Lower leg skin (tissue), 4 donors: ENCODE measurements around the gene DIPK2A. TPM values are rescaled to one million over a fixed set of nuclear protein-coding genes. Genes with fewer than 3 reads are reported as not detected.

Experiments
- DNase-seq, 2 donors: peaks; one replicate each; pipeline ENCODE4 v3.0.0-alpha.2; 2019; ENCODE audit warnings: low spot score in 2 of 2
- H3K4me3 ChIP-seq: fragments of 200-600 bp; sonication (generic); 2 replicates; pipeline ENCODE4 v1.5.1; 2017; ENCODE audit warnings: mild to moderate bottlenecking, low read depth; ENCODE audit not compliant: poor library complexity, severe bottlenecking
- CTCF ChIP-seq, 3 donors: fragments of 450-650 bp; IDR thresholded peaks; one replicate each; pipeline ENCODE4 v1.5.1; 2016; ENCODE audit warnings: antibody characterized with exemption in 3 of 3, mild to moderate bottlenecking in 3 of 3, moderate library complexity in 2 of 3
- POLR2A ChIP-seq, 2 donors: fragments of 450-650 bp; IDR thresholded peaks; one replicate each; pipeline ENCODE4 v1.6.1; 2016 to 2017; ENCODE audit warnings: antibody characterized with exemption in 2 of 2, mild to moderate bottlenecking in 1 of 2, moderate library complexity in 1 of 2
- WGBS, 2 donors: methylation state at CpG; one replicate each; pipeline ENCODE4 v1.1.5; 2018; 5-methylcytosine and 5-hydroxymethylcytosine counted together
- intact Hi-C: fragments of 100-400 bp; cut with DNase I; formaldehyde crosslinking; loops from one replicate; pipeline ENCODE4 v1.15.0; 2023; ENCODE audit warnings: low total_unique reads
- total RNA-seq, 4 donors: library from RNA; depleted of rRNA; stranded (reverse); fragments of >200 nt; gene quantifications; one replicate each; pipeline ENCODE4 v1.1.0, GENCODE V29; 2016

DIPK2A gene
- total RNA-seq, 4 donors from 2014 or later = 37.3 to 55.5 (median 42.6) TPM

DNA sequence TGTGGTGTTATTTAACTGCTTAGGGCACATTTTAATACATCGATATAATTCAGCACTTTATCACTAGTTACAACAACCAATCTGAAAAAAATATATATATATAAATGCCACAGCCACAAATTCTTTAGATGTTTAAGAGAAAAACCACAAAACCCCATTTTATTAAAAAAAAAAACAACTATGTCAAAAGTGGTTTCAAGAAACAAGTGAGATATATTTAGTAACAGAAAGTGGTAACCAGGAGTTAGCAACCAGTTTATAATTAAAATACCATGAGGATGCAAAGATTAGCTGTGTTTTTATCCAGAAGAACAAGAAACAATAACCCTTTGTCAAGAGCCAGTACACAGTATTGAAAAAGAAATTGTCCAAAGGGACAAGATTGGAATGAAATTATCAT is 14.8 kb upstream of the DIPK2A start:
- WGBS, 2 donors = 43 to 46% methylated on average over 1 of the region's 1 CpG
- intact Hi-C loops = loop anchor here (10.0 kb wide), 1 partner anchor 182 kb away; no protein-coding TSS in a partner anchor
- no peak for DNase-seq
- TF ChIP-seq POLR2A (IDR thresholded peaks at IDR 0.05) (no peak), CTCF (IDR thresholded peaks at IDR 0.05) (no peak)
- no peak overlapping the region for H3K4me3 ChIP-seq

DNA sequence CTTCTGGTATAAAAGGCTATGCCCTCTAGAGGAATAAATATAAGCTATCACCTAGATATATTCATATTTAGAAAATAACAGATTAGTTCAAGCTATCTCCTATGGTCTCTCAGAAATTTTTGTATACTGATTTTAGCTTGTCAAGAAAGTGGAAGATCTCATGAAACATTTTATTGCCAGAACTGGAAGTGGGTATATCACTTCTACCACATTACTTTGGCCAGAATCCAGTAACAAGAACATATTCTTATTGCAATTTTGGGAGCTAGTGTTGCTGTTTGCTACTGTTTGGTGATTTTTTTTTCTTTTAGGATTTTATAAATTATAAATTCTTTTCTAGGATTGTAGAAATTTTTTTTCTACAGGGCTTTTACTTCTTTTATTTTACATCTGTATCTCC is 14.2 kb upstream of the DIPK2A start:
- DNase-seq = no peak
- no peak for TF ChIP-seq CTCF (IDR thresholded peaks at IDR 0.05)
- TF ChIP-seq POLR2A (IDR thresholded peaks at IDR 0.05) = no peak
- no peak overlapping the region for H3K4me3 ChIP-seq
- intact Hi-C loops = loop anchor here (10.0 kb wide), 1 partner anchor 183 kb away; no protein-coding TSS in a partner anchor

DNA sequence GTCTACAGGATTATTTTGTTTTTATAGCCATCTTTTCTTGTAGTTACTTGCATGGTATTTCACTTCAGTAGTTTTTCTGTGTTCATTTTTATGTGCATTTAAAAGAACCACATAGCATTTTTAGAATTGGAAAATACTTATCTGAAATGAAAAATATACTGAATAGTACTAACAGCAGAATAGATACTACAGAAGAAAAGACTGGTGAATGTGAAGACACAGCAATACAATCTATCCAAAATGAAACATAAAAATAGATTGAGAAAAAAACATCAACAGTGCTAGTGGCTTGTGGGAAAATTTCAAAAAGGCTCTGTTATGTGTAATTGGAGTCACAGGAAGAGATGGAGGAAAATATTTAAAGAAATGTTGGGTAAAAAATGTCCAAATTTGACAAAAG is 12.7 kb upstream of the DIPK2A start:
- TF ChIP-seq POLR2A (IDR thresholded peaks at IDR 0.05) (no peak), CTCF (IDR thresholded peaks at IDR 0.05) (no peak)
- DNase-seq = no peak
- H3K4me3 ChIP-seq = no peak overlapping the region
- intact Hi-C loops = loop anchor here (10.0 kb wide), 1 partner anchor 184 kb away; no protein-coding TSS in a partner anchor

DNA sequence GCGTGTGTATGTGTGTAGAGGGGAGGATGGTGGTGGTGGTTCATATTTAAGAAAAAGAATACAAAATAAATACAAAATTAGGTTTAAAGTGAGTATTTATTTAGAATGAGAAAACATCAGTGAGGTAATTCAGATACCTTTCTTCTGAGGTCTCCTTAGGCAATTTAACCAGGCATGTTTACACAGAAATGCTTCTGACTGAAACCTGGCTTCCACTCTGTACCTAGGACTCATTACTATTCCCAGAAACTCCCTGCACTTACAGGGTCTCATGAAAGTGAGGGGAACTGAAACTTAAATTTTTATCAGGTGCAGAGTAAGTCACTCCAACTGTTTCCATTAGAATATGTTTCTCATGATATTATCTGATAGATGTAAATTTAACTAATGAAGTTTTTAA is 10.3 kb upstream of the DIPK2A start:
- H3K4me3 ChIP-seq = no peak overlapping the region
- no peak for DNase-seq
- intact Hi-C loops = no loop called here
- no peak for TF ChIP-seq POLR2A (IDR thresholded peaks at IDR 0.05)
- no peak for TF ChIP-seq CTCF (IDR thresholded peaks at IDR 0.05)
- 93 to 94% methylated on average over 1 of the region's 1 CpG for WGBS, 2 donors

DNA sequence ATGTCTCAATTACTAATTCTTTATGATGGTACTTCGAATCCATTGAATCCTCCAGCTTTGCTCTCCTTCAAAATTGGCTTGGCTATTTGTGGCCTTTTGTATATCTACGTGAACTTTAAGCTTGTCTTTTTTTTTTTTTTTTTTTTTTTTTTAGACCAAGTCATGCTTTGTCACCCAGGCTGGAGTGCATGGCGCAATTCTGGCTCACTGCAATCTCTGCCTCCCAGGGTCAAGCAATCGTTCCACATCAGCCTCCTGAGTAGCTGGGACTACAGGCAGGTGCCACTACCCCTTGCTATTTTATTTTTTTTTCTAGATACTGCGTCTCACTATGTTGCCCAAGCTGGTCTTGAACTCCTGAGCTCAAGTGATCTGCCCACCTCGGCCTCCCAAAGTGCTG is 7.7 kb upstream of the DIPK2A start:
- WGBS, 2 donors = 80 to 81% methylated on average over 6 of the region's 6 CpGs
- DNase-seq = no peak

More for the DNA sequence above, 7.7 kb upstream of the DIPK2A start:
- intact Hi-C loops = no loop called here
- TF ChIP-seq CTCF (IDR thresholded peaks at IDR 0.05) = no peak
- TF ChIP-seq POLR2A (IDR thresholded peaks at IDR 0.05) = no peak
- no peak overlapping the region for H3K4me3 ChIP-seq
